Measurements from ENCODE around the gene JAZF1. TPM values are rescaled to one million over a fixed set of nuclear protein-coding genes. Genes with fewer than 3 reads are reported as not detected.

The JAZF1 gene
- total and polyA plus RNA-seq, 10 of the 15 experiments (the other 5 are each of a cell fraction or from before 2014, with no cell fraction given) = 0.04 to 0.82 (median 0.15) TPM; not detected in 3

DNA sequence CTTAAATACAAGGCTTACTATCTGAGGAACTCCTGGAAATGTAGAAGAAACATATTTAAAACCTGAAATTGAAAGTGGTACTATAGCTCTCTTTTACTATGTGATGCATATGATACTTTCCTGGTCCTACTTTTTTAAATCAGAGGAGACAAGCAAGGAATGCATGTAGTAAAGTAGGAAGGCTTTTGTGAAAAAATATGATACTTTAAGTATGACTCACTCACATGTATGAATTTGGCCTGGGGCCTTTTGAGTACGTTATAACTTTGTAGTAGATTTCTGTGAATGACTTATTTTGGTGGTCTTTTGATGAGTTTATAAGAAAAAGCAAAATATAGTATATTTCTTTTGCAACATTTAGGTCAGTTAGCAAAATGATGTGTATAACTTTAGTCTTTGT, 386.8 kb downstream of the JAZF1 start (continued):
- TF ChIP-seq, protein P1, sequence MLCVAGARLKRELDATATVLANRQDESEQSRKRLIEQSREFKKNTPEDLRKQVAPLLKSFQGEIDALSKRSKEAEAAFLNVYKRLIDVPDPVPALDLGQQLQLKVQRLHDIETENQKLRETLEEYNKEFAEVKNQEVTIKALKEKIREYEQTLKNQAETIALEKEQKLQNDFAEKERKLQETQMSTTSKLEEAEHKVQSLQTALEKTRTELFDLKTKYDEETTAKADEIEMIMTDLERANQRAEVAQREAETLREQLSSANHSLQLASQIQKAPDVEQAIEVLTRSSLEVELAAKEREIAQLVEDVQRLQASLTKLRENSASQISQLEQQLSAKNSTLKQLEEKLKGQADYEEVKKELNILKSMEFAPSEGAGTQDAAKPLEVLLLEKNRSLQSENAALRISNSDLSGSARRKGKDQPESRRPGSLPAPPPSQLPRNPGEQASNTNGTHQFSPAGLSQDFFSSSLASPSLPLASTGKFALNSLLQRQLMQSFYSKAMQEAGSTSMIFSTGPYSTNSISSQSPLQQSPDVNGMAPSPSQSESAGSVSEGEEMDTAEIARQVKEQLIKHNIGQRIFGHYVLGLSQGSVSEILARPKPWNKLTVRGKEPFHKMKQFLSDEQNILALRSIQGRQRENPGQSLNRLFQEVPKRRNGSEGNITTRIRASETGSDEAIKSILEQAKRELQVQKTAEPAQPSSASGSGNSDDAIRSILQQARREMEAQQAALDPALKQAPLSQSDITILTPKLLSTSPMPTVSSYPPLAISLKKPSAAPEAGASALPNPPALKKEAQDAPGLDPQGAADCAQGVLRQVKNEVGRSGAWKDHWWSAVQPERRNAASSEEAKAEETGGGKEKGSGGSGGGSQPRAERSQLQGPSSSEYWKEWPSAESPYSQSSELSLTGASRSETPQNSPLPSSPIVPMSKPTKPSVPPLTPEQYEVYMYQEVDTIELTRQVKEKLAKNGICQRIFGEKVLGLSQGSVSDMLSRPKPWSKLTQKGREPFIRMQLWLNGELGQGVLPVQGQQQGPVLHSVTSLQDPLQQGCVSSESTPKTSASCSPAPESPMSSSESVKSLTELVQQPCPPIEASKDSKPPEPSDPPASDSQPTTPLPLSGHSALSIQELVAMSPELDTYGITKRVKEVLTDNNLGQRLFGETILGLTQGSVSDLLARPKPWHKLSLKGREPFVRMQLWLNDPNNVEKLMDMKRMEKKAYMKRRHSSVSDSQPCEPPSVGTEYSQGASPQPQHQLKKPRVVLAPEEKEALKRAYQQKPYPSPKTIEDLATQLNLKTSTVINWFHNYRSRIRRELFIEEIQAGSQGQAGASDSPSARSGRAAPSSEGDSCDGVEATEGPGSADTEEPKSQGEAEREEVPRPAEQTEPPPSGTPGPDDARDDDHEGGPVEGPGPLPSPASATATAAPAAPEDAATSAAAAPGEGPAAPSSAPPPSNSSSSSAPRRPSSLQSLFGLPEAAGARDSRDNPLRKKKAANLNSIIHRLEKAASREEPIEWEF (IDR thresholded peaks at IDR 0.05; ENCODE audit: insufficient replicate concordance, low read depth, low read length) = no peak
- TF ChIP-seq KLF5 (IDR thresholded peaks at IDR 0.05; ENCODE audit: partially characterized antibody) (no peak), NR2F1 (conservative IDR thresholded peaks at IDR 0.05) (no peak), CHD4 (IDR thresholded peaks at IDR 0.05) (no peak), ZNF24 (IDR thresholded peaks at IDR 0.05) (no peak)

DNA sequence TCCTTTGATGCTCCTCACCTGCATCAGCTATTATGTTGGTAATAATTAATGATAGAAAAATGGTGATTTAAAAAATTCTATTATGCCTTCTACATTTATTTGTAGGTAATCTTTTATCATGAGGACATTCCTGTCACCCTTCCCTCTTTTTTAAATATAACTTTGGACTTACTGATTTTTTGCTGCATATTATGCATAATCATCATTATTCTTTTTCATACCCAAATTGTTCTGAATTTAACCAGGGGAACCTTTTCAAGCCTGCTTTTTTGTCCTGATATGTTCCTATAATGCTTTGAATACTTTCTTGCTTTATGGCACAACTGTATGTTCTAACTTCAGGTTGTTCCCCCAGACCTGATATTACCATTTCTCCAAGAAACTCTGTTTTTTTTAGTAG, 392.2 kb downstream of the JAZF1 start:
- Histone ChIP-seq H3K4me1 (ENCODE audit: control insufficient read depth, insufficient read depth, low read length) (no peaks in the 10 kb centered on the region), H3K36me3 (ENCODE audit: control insufficient read depth in 2 of 2, insufficient read depth in 2 of 2, low read length in 1 of 2) (peaks cover 3 to 12% of the 10 kb centered on the region in 2 experiments; a peak in 3 of 4 replicates), H4K20me1 (ENCODE audit: control insufficient read depth, insufficient read depth) (no peaks in the 10 kb centered on the region), H2AFZ (ENCODE audit: control insufficient read depth, low read depth, low read length) (no peak overlapping the region), H3K9ac (ENCODE audit: control insufficient read depth, insufficient read depth, low read length) (no peak overlapping the region), H3K9me3 (replicated peaks; ENCODE audit: control insufficient read depth, insufficient read depth, low read length) (no peaks in the 10 kb centered on the region), H3K27me3 (replicated peaks in 1 of 2; ENCODE audit: control insufficient read depth in 2 of 2, insufficient read depth in 2 of 2, low read length in 1 of 2) (no peaks in the 10 kb centered on the region), H3K4me3 (no peak overlapping the region), H3K79me2 (ENCODE audit: control insufficient read depth, insufficient read depth, low read length) (no peaks in the 10 kb centered on the region), H3K4me2 (ENCODE audit: control insufficient read depth, insufficient read depth) (no peak overlapping the region), H3K27ac (ENCODE audit: control insufficient read depth, insufficient read depth) (no peak overlapping the region)
- no peak for ATAC-seq
- FAIRE-seq = no peak
- BruUV-seq (replicated peaks) = no TSS peak
- in situ Hi-C loops (cut with MboI) (no loop called here), intact Hi-C loops (cut with micrococcal nuclease; ENCODE audit: unreplicated experiment) (no loop called here)
- ChIA-PET SMC1A (ENCODE audit: uncharacterized antibody, unreplicated experiment) (interaction anchor here (1.4 to 1.6 kb wide), 2 partner anchors 9 to 10 kb away, joined by 3 to 4 read pairs; no protein-coding TSS in a partner anchor), CTCF (interaction anchor here (0.6 kb wide), 2 partner anchors 9 to 14 kb away, joined by 3 read pairs; no protein-coding TSS in a partner anchor), POLR2A (no interaction called here), RAD21 (ENCODE audit: unreplicated experiment) (no interaction called here)
- DNase-seq (ENCODE audit: low read depth, low spot score) = no peak
- TF ChIP-seq RCOR1 (conservative IDR thresholded peaks at IDR 0.05; ENCODE audit: low read depth, low read length) (no peak), SUZ12 (IDR thresholded peaks at IDR 0.05; ENCODE audit: unreplicated experiment) (no peak), CREB1 (IDR thresholded peaks at IDR 0.05; ENCODE audit: low read depth) (no peak), NFYB (IDR thresholded peaks at IDR 0.05; ENCODE audit: insufficient read depth, low read depth, low read length) (no peak)
- TF ChIP-seq, protein P2, sequence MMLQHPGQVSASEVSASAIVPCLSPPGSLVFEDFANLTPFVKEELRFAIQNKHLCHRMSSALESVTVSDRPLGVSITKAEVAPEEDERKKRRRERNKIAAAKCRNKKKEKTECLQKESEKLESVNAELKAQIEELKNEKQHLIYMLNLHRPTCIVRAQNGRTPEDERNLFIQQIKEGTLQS (IDR thresholded peaks at IDR 0.05; ENCODE audit: borderline replicate concordance, extremely low read depth, low read depth, low read length) = no peak
